Activated CD4-positive, alpha-beta memory T cell treated with anti-CD3 and anti-CD28 coated beads for 36 hours (primary cell): ENCODE data around the gene SDK1. TPM values are rescaled to one million over a fixed set of nuclear protein-coding genes. Genes with fewer than 3 reads are reported as not detected.

Experiments used
- CTCF ChIA-PET: fragments of 350-600 bp; sonication (Branson Sonifier 250); formaldehyde crosslinking; loops from one replicate; lab custom pipeline; 2021; ENCODE audit warnings: antibody characterized with exemption, inconsistent platforms; lab: Charles Lee
- POLR2A ChIA-PET: fragments of 350-600 bp; sonication (Branson Sonifier 250); formaldehyde crosslinking; loops from one replicate; lab custom pipeline; 2021; ENCODE audit warnings: antibody characterized with exemption; lab: Charles Lee
- DNase-seq: peaks from one replicate; pipeline ENCODE4 v3.0.0-alpha.2; 2020
- H3K27ac Mint-ChIP-seq: one replicate; pipeline ENCODE4 v1.8.0; 2021; ENCODE audit warnings: mixed read lengths
- H3K27me3 Mint-ChIP-seq: one replicate; pipeline ENCODE4 v1.8.0; 2021; ENCODE audit warnings: mixed read lengths
- H3K36me3 Mint-ChIP-seq: one replicate; pipeline ENCODE4 v1.8.0; 2021; ENCODE audit warnings: mixed read lengths
- H3K4me1 Mint-ChIP-seq: one replicate; pipeline ENCODE4 v1.8.0; 2021; ENCODE audit warnings: low read depth, mixed read lengths
- H3K4me3 Mint-ChIP-seq: one replicate; pipeline ENCODE4 v1.8.0; 2021; ENCODE audit warnings: mild to moderate bottlenecking, mixed read lengths
- H3K9me3 Mint-ChIP-seq: one replicate; pipeline ENCODE4 v1.8.0; 2021; ENCODE audit warnings: mixed read lengths
- intact Hi-C: fragments of 100-400 bp; cut with micrococcal nuclease; formaldehyde crosslinking; loops from one replicate; pipeline ENCODE4 v1.15.1; 2023
- total RNA-seq, 2 experiments: library from RNA; stranded (reverse); gene quantifications; one replicate each; pipeline ENCODE4 v1.2.3, GENCODE V29; 2021

SDK1 gene
- total RNA-seq, 2 experiments from 2014 or later: 0.14 to 0.24 TPM

DNA sequence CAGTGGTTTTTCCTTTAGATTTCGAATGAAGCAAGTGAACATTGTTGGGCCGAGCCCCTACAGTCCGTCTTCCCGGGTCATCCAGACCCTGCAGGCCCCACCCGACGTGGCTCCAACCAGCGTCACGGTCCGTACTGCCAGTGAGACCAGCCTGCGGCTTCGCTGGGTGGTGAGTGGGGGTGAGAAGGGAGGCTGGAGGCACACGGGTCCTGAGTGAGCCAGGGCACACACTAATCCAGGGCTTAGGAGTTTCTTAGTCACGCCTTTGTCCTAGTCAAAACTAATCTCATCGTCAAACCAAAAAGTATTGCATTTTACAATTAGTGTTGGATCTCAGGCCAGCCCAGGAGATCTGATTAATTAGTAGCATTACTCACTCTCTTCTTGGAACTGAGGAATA, 812.2 kb downstream of the SDK1 start:
- Mint-ChIP-seq H3K9me3 (no peaks in the 10 kb centered on the region), H3K27ac (no peak overlapping the region), H3K27me3 (peaks cover 1% of the 10 kb centered on the region), H3K4me1 (no peaks in the 10 kb centered on the region), H3K4me3 (no peak overlapping the region), H3K36me3 (no peaks in the 10 kb centered on the region)
- intact Hi-C loops: no loop called here
- no peak for DNase-seq
- ChIA-PET POLR2A (no interaction called here), CTCF (no interaction called here)

DNA sequence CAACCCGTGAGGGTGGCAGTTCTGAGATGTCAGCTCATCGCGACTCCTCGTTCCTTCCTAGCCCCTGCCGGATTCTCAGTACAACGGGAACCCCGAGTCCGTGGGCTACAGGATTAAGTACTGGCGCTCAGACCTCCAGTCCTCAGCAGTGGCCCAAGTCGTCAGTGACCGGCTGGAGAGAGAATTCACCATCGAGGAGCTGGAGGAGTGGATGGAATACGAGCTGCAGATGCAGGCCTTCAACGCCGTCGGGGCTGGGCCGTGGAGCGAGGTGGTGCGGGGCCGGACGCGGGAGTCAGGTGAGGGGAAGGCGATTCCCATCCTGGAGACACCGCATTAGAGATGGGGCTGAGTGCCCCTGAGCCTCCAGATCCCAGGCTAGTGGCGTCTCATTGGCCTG, 812.9 kb downstream of the SDK1 start:
- intact Hi-C loops: no loop called here
- POLR2A ChIA-PET: no interaction called here

GRCh38 chr7:4115442-4115841, 814.4 kb downstream of the SDK1 start:
- intact Hi-C loops: no loop called here
- ChIA-PET CTCF (no interaction called here), POLR2A (no interaction called here)
- peaks cover 1% of the 10 kb centered on the region for H3K36me3 Mint-ChIP-seq
- no peak overlapping the region for H3K27ac Mint-ChIP-seq
- H3K27me3 Mint-ChIP-seq: peaks cover 1% of the 10 kb centered on the region
- DNase-seq: no peak
- peaks cover 11% of the 10 kb centered on the region for H3K9me3 Mint-ChIP-seq
- no peak overlapping the region for H3K4me3 Mint-ChIP-seq
- no peaks in the 10 kb centered on the region for H3K4me1 Mint-ChIP-seq

More for the DNA sequence above, 812.9 kb downstream of the SDK1 start:
- Mint-ChIP-seq H3K4me1 (no peaks in the 10 kb centered on the region), H3K27me3 (peaks cover 1% of the 10 kb centered on the region), H3K4me3 (no peak overlapping the region), H3K27ac (no peak overlapping the region), H3K9me3 (peaks cover 2% of the 10 kb centered on the region), H3K36me3 (no peaks in the 10 kb centered on the region)
- no peak for DNase-seq
- CTCF ChIA-PET: no interaction called here

DNA sequence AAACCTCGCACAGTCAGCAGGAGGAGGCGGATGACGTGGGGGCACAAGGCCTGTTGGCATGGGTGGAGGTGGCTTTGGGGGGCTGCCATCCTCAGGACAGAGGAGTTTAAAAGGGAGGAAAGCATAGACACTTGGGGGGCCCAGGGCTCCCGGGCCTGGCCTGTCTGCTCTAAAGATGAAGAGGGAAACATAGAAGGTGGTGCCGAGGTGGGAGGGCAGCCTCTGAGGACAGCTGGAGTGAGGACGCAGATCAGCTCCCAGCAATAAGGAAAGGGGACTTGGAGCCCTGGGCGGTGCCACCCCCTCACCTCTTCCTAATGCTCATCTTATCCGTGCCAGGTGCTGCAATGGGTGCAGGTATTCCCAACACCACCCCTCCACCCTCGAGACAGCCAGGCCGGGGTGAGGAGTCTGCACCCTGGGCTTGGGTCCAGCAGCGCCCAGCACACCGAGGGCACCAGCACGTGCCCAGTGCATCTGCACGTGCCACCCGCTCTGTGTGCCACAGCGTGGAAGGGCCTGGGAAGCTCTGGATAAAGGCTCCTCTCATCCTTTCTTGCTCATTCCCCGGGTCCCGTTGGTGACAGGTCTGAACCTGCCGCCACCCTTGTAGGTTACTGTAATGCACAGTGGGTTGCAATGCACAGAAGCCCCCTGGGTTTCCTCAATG, 815.0 kb downstream of the SDK1 start:
- Mint-ChIP-seq H3K9me3 (peaks cover 11% of the 10 kb centered on the region), H3K36me3 (peaks cover 1% of the 10 kb centered on the region), H3K27ac (no peak overlapping the region), H3K4me1 (no peaks in the 10 kb centered on the region), H3K4me3 (no peak overlapping the region), H3K27me3 (peaks cover 1% of the 10 kb centered on the region)
- DNase-seq: no peak
- POLR2A ChIA-PET: no interaction called here
- intact Hi-C loops: no loop called here
- CTCF ChIA-PET: no interaction called here

- peaks cover 10% of the 10 kb centered on the region for H3K27me3 Mint-ChIP-seq
- H3K4me1 Mint-ChIP-seq: no peaks in the 10 kb centered on the region
- H3K27ac Mint-ChIP-seq: no peak overlapping the region
- ChIA-PET POLR2A (no interaction called here), CTCF (no interaction called here)
- intact Hi-C loops: no loop called here
- no peak for DNase-seq
- no peak overlapping the region for H3K4me3 Mint-ChIP-seq
- H3K9me3 Mint-ChIP-seq: peaks cover 17% of the 10 kb centered on the region
- peaks cover 1% of the 10 kb centered on the region for H3K36me3 Mint-ChIP-seq
These were observed 818.8 kb downstream of the SDK1 start for GRCh38 chr7:4119848-4120247.

DNA sequence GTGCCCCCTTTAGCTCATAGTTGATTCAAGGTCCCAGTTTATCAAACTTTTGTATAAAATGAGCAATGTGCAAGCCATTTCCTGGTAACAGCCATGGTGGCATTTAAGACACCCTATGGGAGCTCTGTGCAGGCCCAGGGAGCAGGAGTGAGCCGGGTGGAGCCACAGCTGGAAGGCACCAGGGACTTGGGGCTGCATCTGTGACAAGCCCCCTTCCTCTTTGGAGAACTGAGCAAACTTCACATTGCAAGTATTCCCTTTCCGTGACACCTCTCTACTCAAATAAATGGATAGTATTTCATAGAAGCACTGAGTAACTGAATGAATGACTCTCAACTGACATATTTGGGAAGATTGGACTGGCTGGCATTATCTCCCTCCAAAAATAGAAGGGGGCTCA, 822.3 kb downstream of the SDK1 start:
- ChIA-PET CTCF (no interaction called here), POLR2A (no interaction called here)
- Mint-ChIP-seq H3K36me3 (peaks cover 1% of the 10 kb centered on the region), H3K4me1 (no peaks in the 10 kb centered on the region), H3K27me3 (peaks cover 17% of the 10 kb centered on the region), H3K4me3 (no peak overlapping the region), H3K27ac (no peak overlapping the region), H3K9me3 (peaks cover 17% of the 10 kb centered on the region)
- intact Hi-C loops: no loop called here
- DNase-seq: no peak

DNA sequence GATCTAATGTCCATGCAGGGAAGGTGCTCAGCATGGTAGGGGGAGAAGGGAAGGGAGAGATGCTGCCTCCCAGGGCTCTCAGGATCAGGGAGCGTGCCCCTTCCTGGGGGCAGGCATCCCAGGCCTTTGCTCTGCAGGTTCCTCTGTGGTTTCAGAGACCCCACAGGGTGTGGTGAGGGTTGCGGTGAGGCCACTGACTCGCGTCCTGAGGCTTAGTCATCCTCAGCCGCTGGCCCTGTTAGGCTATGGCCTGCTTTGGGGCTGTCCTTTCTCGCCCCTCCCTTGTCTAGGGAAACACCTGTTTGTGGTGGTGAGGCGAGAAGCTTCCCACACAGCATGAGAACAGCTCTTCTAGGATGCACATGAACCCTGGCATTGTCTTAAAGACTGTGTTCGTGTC, 822.8 kb downstream of the SDK1 start:
- no peaks in the 10 kb centered on the region for H3K4me1 Mint-ChIP-seq
- no peak for DNase-seq
- ChIA-PET POLR2A (no interaction called here), CTCF (no interaction called here)
- H3K36me3 Mint-ChIP-seq: peaks cover 1% of the 10 kb centered on the region
- H3K9me3 Mint-ChIP-seq: peaks cover 15% of the 10 kb centered on the region
- no peak overlapping the region for H3K4me3 Mint-ChIP-seq
- intact Hi-C loops: no loop called here
- peaks cover 17% of the 10 kb centered on the region for H3K27me3 Mint-ChIP-seq
- no peak overlapping the region for H3K27ac Mint-ChIP-seq

GRCh38 chr7:4124556-4125477, 823.8 kb downstream of the SDK1 start:
- no peaks in the 10 kb centered on the region for H3K4me1 Mint-ChIP-seq
- POLR2A ChIA-PET: no interaction called here
- H3K4me3 Mint-ChIP-seq: no peak overlapping the region
- H3K9me3 Mint-ChIP-seq: peaks cover 10% of the 10 kb centered on the region
- H3K36me3 Mint-ChIP-seq: peaks cover 1% of the 10 kb centered on the region
- intact Hi-C loops: no loop called here
- DNase-seq: no peak
- no peak overlapping the region for H3K27ac Mint-ChIP-seq
- CTCF ChIA-PET: no interaction called here
- H3K27me3 Mint-ChIP-seq: peaks cover 17% of the 10 kb centered on the region

GRCh38 chr7:4127909-4128560, 827.0 kb downstream of the SDK1 start:
- intact Hi-C loops: no loop called here
- ChIA-PET POLR2A (no interaction called here), CTCF (no interaction called here)
- H3K36me3 Mint-ChIP-seq: no peaks in the 10 kb centered on the region
- no peaks in the 10 kb centered on the region for H3K4me1 Mint-ChIP-seq
- DNase-seq: no peak
- H3K4me3 Mint-ChIP-seq: no peak overlapping the region
- peaks cover 17% of the 10 kb centered on the region for H3K27me3 Mint-ChIP-seq
- H3K27ac Mint-ChIP-seq: no peak overlapping the region
- no peaks in the 10 kb centered on the region for H3K9me3 Mint-ChIP-seq

DNA sequence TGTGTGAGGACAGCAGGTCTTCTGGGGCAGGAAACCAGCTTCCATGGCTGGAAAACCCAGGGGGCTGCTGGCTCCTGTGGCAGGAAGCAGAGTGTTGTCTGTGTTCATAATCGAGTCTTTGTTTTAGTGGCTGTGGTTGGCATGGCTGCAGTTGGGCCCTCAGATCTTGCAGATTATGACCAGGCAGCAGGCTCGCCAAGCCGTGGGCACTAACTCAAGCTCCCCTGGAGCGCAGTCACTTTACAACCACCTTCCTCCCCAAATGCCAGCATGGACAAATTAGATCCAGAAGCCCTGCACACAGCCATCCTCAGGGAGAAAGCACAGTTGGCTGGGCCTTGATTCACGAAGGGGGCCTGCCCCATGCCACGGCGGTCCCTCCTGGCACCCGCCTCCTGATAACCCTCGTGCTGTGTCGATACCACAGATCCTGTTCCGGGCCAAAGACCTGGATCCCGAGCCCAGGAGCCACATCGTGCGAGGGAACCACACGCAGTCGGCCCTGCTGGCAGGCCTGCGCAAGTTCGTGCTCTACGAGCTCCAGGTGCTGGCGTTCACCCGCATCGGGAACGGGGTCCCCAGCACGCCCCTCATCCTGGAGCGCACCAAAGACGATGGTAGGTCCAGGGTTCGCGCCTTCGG, 828.5 kb downstream of the SDK1 start:
- no peak overlapping the region for H3K4me3 Mint-ChIP-seq
- H3K27ac Mint-ChIP-seq: no peak overlapping the region
- H3K4me1 Mint-ChIP-seq: no peaks in the 10 kb centered on the region
- ChIA-PET CTCF (no interaction called here), POLR2A (no interaction called here)
- DNase-seq: no peak
- no peaks in the 10 kb centered on the region for H3K36me3 Mint-ChIP-seq
- peaks cover 11% of the 10 kb centered on the region for H3K27me3 Mint-ChIP-seq
- no peaks in the 10 kb centered on the region for H3K9me3 Mint-ChIP-seq
- intact Hi-C loops: no loop called here

- Mint-ChIP-seq H3K27ac (no peak overlapping the region), H3K9me3 (no peaks in the 10 kb centered on the region), H3K27me3 (peaks cover 1% of the 10 kb centered on the region), H3K4me1 (no peaks in the 10 kb centered on the region), H3K4me3 (no peak overlapping the region), H3K36me3 (no peaks in the 10 kb centered on the region)
- ChIA-PET POLR2A (no interaction called here), CTCF (no interaction called here)
- intact Hi-C loops: no loop called here
- DNase-seq: no peak
These were observed 830.0 kb downstream of the SDK1 start for GRCh38 chr7:4131063-4131462.

DNA sequence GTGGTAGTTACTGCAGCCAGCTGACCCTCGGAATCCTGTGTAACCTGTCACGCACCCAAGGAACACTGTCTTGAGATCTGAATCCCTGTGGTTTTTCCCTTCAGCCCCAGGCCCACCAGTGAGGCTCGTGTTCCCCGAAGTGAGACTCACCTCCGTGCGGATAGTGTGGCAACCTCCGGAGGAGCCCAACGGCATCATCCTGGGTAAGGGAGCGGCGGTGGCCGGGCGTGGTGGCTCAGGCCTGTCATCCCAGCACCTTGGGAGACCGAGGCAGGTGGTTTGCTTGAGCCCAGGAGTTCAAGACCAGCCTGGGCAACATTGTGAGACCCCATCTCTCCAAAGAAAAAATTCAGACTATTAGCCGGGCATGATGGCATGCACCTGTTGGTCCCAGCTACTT, 831.2 kb downstream of the SDK1 start:
- Mint-ChIP-seq H3K27ac (no peak overlapping the region), H3K4me3 (no peak overlapping the region), H3K9me3 (no peaks in the 10 kb centered on the region), H3K36me3 (no peaks in the 10 kb centered on the region), H3K4me1 (no peaks in the 10 kb centered on the region), H3K27me3 (no peaks in the 10 kb centered on the region)
- no peak for DNase-seq
- ChIA-PET CTCF (no interaction called here), POLR2A (interaction anchor here (0.6 kb wide), 1 partner anchor 480 kb away, joined by 3 read pairs; no protein-coding TSS in a partner anchor)
- intact Hi-C loops: no loop called here
